Vagina (tissue), 2 donors: ENCODE measurements around the gene BET1L. TPM values are rescaled to one million over a fixed set of nuclear protein-coding genes. Genes with fewer than 3 reads are reported as not detected.
"Not testable (repeated sequence)": the region's sequence is repeated elsewhere in the genome, so short reads cannot be mapped to it uniquely, and the experiment has no call there.

Source experiments
- DNase-seq, 2 donors: peaks; one replicate each; pipeline ENCODE4 v3.0.0-alpha.2; 2017; ENCODE audit errors: extremely low spot score in 2 of 2
- H3K27ac ChIP-seq: fragments of 200-600 bp; sonication (generic); one replicate; pipeline ENCODE4 v1.5.1; 2019
- H3K27me3 ChIP-seq: fragments of 200-600 bp; sonication (generic); one replicate; pipeline ENCODE4 v1.5.1; 2019
- H3K36me3 ChIP-seq, 2 donors: fragments of 200-600 bp; sonication (generic); one replicate each; pipeline ENCODE4 v1.5.1; 2017 to 2019
- H3K4me1 ChIP-seq: fragments of 200-600 bp; sonication (generic); one replicate; pipeline ENCODE4 v1.5.1; 2019
- H3K4me3 ChIP-seq, 2 donors: fragments of 200-600 bp; sonication (generic); 1 replicate in 1 of 2; 2 replicates in 1 of 2; pipeline ENCODE4 v1.5.1; 2016 to 2019
- H3K9me3 ChIP-seq: fragments of 200-600 bp; sonication (generic); one replicate; pipeline ENCODE4 v1.5.1; 2019
- intact Hi-C: fragments of 100-400 bp; cut with DNase I; formaldehyde crosslinking; loops from one replicate; pipeline ENCODE4 v1.15.1; 2023
- small RNA-seq: library from RNA; depleted of rRNA; stranded (forward); fragments of <200 nt; gene quantifications from one replicate; pipeline ENCODE3, GENCODE V24; 2016
- total RNA-seq: library from RNA; depleted of rRNA; stranded (reverse); fragments of >200 nt; gene quantifications from one replicate; pipeline ENCODE4 v1.2.3, GENCODE V29; 2016

Gene BET1L
- total RNA-seq, 1 donor from 2014 or later, result 26.5 TPM

DNA sequence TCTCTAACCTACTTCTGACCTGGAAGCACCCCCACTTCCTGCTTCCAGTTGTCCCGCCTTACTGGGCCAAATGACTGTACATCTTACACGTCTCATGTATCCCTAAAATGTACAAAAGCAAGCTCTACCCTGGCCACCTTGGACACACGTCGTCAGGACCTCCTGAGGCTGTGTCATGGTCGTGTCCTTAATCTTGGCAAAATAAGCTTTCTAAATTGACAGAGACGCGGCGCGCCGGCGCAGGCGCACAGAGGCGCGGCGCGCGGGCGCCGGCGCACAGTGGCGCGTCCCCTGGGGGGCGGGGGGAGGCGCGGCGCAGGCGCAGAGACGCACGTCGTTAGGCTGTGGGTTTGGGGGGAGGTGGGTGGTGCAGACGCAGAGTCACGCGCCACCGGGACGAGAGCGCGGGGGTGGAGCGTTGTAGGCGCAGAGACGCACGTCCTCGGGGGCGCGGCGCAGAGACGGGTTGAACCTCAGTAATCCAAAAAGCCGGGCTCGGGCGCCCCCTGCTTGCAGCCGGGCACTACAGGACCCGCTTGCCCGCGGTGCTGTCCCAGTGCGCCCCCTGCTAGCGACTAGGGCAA is 17.9 kb downstream of the BET1L start:
- H3K27me3 ChIP-seq, H3K36me3 ChIP-seq, intact Hi-C loops, H3K4me3 ChIP-seq, H3K27ac ChIP-seq, H3K9me3 ChIP-seq, H3K4me1 ChIP-seq: not testable (repeated sequence)
- DNase-seq, result peak in 1 of 2 donors; percentile 22

DNA sequence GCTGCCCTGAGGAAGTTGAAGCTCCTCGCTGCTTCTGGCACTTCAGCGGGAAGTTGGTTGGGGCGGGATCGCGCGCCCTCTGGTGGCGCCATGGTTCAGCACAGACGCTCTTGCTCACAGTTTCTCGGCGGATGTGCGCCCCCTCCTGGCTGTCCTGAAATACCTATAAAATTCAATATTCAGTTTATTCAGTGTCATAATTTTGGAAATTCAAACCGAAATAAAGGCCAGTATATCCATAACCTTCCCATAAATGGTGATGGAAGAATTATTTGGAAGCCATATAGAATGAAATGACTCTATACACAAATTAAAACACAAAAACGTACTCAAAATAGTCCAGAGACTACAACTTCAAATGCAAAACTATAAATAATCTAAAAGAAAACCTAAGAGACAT is 27.0 kb downstream of the BET1L start:
- DNase-seq, H3K4me3 ChIP-seq, H3K36me3 ChIP-seq, intact Hi-C loops, H3K4me1 ChIP-seq, H3K27me3 ChIP-seq, H3K9me3 ChIP-seq, H3K27ac ChIP-seq: not testable (repeated sequence)

Small RNA genes within 50 kb of the gene (small RNA-seq; reads per million reads assigned to genes)
- not detected for gene RNU6-447P

Other genes starting within 250 kb of the BET1L start
- not detected for gene SCGB1C1, start 14.3 kb downstream of the BET1L start, total RNA-seq
- 90.1 TPM for gene RIC8A, start 309 bp upstream of the BET1L start, total RNA-seq
- 5.6 TPM for gene SIRT3, start 28.9 kb upstream of the BET1L start, total RNA-seq
- 71.9 TPM for gene PSMD13, start 29.6 kb upstream of the BET1L start, total RNA-seq
- 0.49 TPM for gene NLRP6, start 71.0 kb upstream of the BET1L start, total RNA-seq
- 46.7 TPM for gene PGGHG, start 81.7 kb upstream of the BET1L start, total RNA-seq
- gene IFITM5, start 92.1 kb upstream of the BET1L start, total RNA-seq, result not detected
- 780 TPM for gene IFITM2, start 100.4 kb upstream of the BET1L start, total RNA-seq
- gene IFITM1, start 106.6 kb upstream of the BET1L start, total RNA-seq, result 379 TPM
- 908 TPM for gene IFITM3, start 113.5 kb upstream of the BET1L start, total RNA-seq
- 15.5 TPM for gene B4GALNT4, start 162.1 kb upstream of the BET1L start, total RNA-seq
- gene PKP3, start 186.8 kb upstream of the BET1L start, total RNA-seq, result 117 TPM
- 48.1 TPM for gene SIGIRR, start 207.6 kb upstream of the BET1L start, total RNA-seq
- 12.0 TPM for gene ANO9, start 234.6 kb upstream of the BET1L start, total RNA-seq
- 36.1 TPM for gene PTDSS2, start 242.9 kb upstream of the BET1L start, total RNA-seq